Measurements from ENCODE around the gene SPAG16.
"Not testable (repeated sequence)": the region's sequence is repeated elsewhere in the genome, so short reads cannot be mapped to it uniquely, and the experiment has no call there.

SPAG16 gene

GRCh38 chr2:214019229-214019972 is 735.1 kb downstream of the SPAG16 start:
- DNase-seq: no peak

DNA sequence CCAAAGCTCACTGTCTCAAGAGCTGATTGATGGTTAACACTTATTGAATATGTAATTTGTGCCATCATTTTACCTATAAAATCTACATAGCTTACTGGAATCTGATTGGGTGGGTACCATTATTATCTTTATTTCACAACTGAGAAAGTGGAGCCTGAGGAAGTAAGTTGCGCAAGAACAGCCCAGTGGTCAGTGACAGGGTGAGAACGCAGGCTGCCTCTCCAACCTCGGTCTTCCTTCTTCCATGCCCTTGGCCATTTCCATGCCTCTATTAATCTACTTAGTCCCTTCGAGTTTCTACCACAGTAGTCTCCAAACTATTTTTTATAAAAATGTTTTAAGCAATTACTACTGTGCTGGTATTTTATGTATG is 735.7 kb downstream of the SPAG16 start:
- DNase-seq: no peak

GRCh38 chr2:214029190-214029589 is 744.9 kb downstream of the SPAG16 start:
- DNase-seq: no peak

GRCh38 chr2:214031566-214031965 is 747.3 kb downstream of the SPAG16 start:
- no peak for DNase-seq

- no peak for DNase-seq
These were observed 750.2 kb downstream of the SPAG16 start for GRCh38 chr2:214034417-214034816.

DNA sequence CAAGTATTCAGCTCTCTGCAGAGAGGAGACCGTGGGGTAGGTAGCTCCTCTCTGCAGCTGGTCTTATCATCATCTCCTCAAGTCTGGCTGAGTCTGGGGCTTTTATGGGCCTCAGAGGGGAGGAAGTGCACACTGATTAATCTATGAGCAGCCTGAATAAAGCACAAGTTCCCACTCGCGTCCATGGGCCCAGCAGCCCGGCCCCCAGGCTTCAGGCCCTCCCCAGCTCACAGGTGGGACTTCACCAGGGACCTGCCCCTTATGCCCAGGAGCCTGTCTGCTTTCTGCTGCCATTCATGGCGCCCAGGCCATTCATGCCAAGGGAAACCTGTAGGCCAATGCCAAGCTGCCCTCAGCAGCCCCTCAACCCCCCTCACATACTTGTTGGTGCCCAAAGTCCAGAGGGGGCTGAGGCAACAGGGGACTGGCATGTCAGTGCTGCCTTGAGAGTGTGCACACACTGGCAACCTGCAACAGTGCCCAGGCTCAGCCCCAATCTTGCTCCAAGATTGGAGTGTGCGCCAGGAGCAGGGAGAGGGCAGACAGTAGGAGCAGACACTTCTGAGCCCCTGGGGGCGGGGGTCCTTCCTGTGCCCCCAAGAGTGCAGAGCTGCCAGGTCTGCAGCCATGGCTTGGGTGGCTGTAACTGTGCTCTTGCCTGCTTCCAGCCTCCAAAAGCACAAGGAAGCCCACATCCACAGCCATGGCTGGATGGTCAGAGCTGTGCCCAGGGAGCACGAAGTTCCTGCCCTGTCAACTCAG is 751.0 kb downstream of the SPAG16 start:
- DNase-seq: no peak

DNA sequence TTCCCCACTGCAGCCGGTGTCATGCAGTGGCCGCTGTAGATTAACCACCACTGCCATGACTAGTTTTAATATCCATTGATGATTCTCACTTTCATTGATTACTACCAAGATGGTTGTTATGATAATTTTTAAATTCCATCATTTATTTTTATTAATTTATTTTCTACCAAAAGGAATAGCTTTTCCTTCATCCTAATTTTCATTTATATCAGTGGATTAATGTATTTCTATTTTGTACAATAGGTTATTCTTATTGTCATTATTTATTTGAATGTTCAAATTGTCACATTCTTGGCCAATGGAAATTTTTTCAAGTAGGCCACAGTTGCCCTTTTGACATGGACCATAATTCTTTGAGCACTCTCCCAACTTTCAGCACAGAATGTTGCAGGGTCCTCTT is 751.7 kb downstream of the SPAG16 start:
- DNase-seq: no peak

DNA sequence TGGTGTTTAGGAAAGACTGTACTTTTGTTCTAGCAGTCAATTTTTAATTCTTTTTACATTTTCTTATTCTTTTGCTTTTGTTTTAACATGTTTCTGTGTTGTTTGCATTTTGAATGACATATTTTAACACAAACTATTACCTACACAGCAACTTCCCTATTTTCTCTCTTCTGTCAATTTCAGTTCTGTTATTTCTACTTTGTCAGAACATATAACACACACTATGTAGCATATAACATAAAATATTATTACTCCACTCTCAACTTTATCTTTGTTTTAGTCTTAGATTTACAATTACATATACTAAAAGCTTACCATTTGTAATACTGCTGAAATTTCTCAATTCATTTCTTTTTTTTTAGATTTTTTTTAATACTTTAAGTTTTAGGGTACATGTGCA is 753.9 kb downstream of the SPAG16 start:
- no peak for DNase-seq

GRCh38 chr2:214050731-214051130 is 766.5 kb downstream of the SPAG16 start:
- DNase-seq: no peak

- no peak for DNase-seq
These were observed 767.3 kb downstream of the SPAG16 start for GRCh38 chr2:214051585-214051984.

- no peak for DNase-seq
These were observed 768.0 kb downstream of the SPAG16 start for GRCh38 chr2:214052235-214052634.

GRCh38 chr2:214057986-214058385 is 773.7 kb downstream of the SPAG16 start:
- no peak for DNase-seq

GRCh38 chr2:214062279-214062678 is 778.0 kb downstream of the SPAG16 start:
- DNase-seq: not testable (repeated sequence)

GRCh38 chr2:214064471-214064870 is 780.2 kb downstream of the SPAG16 start:
- no peak for DNase-seq

DNA sequence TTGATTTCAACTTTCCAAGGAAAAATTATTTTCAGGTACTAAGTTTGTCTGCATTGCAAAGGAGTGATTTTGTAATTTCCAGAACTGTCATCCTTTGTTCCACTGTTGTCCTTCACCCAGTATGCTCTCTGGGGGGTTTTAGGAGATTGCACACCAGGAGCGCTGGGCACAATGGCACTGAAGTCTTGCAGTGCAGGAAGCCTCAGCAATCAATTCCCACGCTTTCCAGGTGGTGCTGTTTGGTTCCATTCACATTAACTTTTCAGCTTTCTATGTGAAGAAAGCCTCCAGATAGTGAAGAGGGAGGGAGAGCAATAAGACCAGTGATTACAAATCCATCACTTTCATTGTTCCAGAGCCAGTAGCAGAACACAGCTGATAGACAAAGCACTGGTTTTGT is 782.6 kb downstream of the SPAG16 start:
- no peak for DNase-seq

DNA sequence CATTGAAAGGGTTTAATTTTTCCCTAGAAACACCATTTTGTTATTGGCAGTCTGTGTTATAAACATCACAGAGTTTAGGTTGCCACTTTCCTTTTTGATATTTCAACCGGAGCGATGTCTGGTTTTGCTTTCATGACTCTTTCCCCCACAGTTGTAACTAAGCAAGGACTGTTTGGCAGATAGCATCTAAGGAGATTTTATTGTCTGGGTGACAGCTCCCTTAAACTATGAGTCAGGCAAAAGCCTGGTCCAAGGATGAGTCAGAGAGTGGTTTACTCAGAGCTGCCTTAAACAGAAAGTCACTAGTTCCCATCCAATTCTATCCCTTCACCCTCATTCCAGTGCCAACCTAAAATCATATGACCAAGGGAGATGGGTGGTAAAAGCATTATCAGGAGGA is 785.0 kb downstream of the SPAG16 start:
- no peak for DNase-seq

GRCh38 chr2:214075456-214075855 is 791.2 kb downstream of the SPAG16 start:
- DNase-seq: no peak

- no peak for DNase-seq
These were observed 792.3 kb downstream of the SPAG16 start for GRCh38 chr2:214076527-214076926.

GRCh38 chr2:214077727-214078126 is 793.5 kb downstream of the SPAG16 start:
- no peak for DNase-seq

- DNase-seq: no peak
These were observed 794.8 kb downstream of the SPAG16 start for GRCh38 chr2:214079032-214079431.

DNA sequence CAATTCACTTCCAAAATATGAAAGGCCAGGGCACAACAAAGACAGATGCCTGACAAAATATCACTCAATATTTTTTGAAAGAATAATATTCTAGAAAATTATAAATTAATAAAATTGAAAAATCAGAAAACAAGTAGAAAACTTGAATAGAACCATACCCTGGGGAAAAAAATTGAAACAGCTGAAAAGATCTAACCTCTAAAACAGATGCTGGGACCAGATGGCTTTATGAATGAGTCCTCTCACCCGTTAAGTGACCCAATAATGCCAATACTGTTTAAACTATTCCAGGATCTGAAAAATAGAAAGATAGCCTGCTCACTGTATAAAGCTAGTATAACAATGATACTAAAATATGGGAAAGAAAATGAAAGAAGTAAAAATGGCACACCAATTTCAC is 804.3 kb downstream of the SPAG16 start:
- no peak for DNase-seq

- DNase-seq: no peak
These were observed 812.0 kb downstream of the SPAG16 start for GRCh38 chr2:214096208-214096715.

DNA sequence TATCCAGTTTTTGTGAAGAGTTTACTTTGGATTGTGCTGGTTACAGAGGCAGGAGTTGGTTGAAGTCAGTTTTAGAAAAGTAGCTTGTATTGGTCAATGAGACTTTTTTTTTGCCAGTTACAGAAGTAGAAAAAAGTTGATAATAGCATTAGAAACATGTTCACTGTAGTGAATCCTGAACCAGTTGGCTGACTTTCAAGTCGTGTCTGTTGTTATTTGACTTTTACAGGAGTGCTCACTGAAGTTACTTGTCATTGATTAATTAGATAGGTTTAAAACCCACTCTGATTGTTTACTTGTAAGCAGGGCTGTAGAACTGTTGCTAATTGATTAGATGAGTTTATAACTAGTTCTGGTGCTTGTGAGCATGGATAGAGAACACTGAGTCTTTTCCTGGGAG is 814.5 kb downstream of the SPAG16 start:
- no peak for DNase-seq

DNA sequence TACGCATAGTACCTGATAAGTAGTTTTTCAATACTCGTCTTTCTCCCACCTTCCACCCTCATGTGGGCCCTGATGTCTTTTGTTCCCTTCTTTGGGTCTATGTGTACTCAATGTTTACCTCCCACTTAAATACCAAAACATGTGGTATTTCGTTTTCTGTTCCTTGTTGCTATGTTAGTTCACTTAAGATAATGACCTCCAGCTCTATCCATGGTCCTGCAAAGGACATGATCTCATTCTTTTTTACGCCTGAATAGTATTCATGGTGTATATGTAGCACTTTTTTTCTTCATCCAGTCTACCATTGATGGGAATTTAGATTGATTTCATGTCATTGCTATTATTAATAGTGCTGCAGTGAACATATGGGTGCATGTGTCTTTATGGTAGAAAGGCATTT is 816.2 kb downstream of the SPAG16 start:
- DNase-seq: no peak
